Activated naive CD4-positive, alpha-beta T cell treated with anti-CD3 and anti-CD28 coated beads for 36 hours (primary cell): ENCODE measurements around the gene SESN1. TPM values are rescaled to one million over a fixed set of nuclear protein-coding genes. Genes with fewer than 3 reads are reported as not detected.
"Not testable (repeated sequence)": the region's sequence is repeated elsewhere in the genome, so short reads cannot be mapped to it uniquely, and the experiment has no call there.

Experiments used
- CTCF ChIA-PET: fragments of 350-600 bp; sonication (Branson Sonifier 250); formaldehyde crosslinking; loops from one replicate; lab custom pipeline; 2021; ENCODE audit warnings: antibody characterized with exemption; lab: Charles Lee
- DNase-seq: peaks from one replicate; pipeline ENCODE4 v3.0.0-alpha.2; 2020
- H3K27ac Mint-ChIP-seq: one replicate; pipeline ENCODE4 v1.8.0; 2021; ENCODE audit warnings: mild to moderate bottlenecking, mixed read lengths
- H3K27me3 Mint-ChIP-seq: one replicate; pipeline ENCODE4 v1.8.0; 2021; ENCODE audit warnings: low read depth, mixed read lengths
- H3K36me3 Mint-ChIP-seq: one replicate; pipeline ENCODE4 v1.8.0; 2021; ENCODE audit warnings: low read depth, mixed read lengths
- H3K4me1 Mint-ChIP-seq: one replicate; pipeline ENCODE4 v1.8.0; 2021; ENCODE audit warnings: low read depth, mixed read lengths
- H3K4me3 Mint-ChIP-seq: one replicate; pipeline ENCODE4 v1.8.0; 2021; ENCODE audit warnings: mild to moderate bottlenecking, moderate library complexity, mixed read lengths
- H3K9me3 Mint-ChIP-seq: one replicate; pipeline ENCODE4 v1.8.0; 2021; ENCODE audit warnings: mixed read lengths
- intact Hi-C: fragments of 100-400 bp; cut with micrococcal nuclease; formaldehyde crosslinking; loops from one replicate; pipeline ENCODE4 v1.15.1; 2023
- total RNA-seq, 2 experiments: library from RNA; stranded (reverse); gene quantifications; one replicate each; pipeline ENCODE4 v1.2.3, GENCODE V29; 2021

SESN1 gene
- total RNA-seq, 2 experiments from 2014 or later, result 34.0 to 35.0 TPM

- H3K27me3 Mint-ChIP-seq, result no peaks in the 10 kb centered on the region
- CTCF ChIA-PET, result no interaction called here
- H3K9me3 Mint-ChIP-seq, result no peaks in the 10 kb centered on the region
- H3K27ac Mint-ChIP-seq, result no peak overlapping the region
- H3K36me3 Mint-ChIP-seq, result no peaks in the 10 kb centered on the region
- H3K4me1 Mint-ChIP-seq, result peaks cover 15% of the 10 kb centered on the region
- no peak for DNase-seq
- intact Hi-C loops, result no loop called here
- H3K4me3 Mint-ChIP-seq, result no peak overlapping the region
Observed at GRCh38 chr6:109117346-109118035, 22.8 kb upstream of the SESN1 start.

GRCh38 chr6:109112663-109113062, 18.0 kb upstream of the SESN1 start:
- CTCF ChIA-PET, H3K36me3 Mint-ChIP-seq, H3K4me3 Mint-ChIP-seq, intact Hi-C loops, DNase-seq, H3K27ac Mint-ChIP-seq, H3K9me3 Mint-ChIP-seq, H3K27me3 Mint-ChIP-seq, H3K4me1 Mint-ChIP-seq: not testable (repeated sequence)

GRCh38 chr6:109109663-109110062, 15.0 kb upstream of the SESN1 start:
- CTCF ChIA-PET, intact Hi-C loops, H3K4me1 Mint-ChIP-seq, H3K4me3 Mint-ChIP-seq, H3K36me3 Mint-ChIP-seq, H3K27ac Mint-ChIP-seq, H3K27me3 Mint-ChIP-seq, H3K9me3 Mint-ChIP-seq, DNase-seq: not testable (repeated sequence)

GRCh38 chr6:109105681-109106080, 11.0 kb upstream of the SESN1 start:
- no peaks in the 10 kb centered on the region for H3K27me3 Mint-ChIP-seq
- H3K4me3 Mint-ChIP-seq, result no peak overlapping the region
- no peaks in the 10 kb centered on the region for H3K9me3 Mint-ChIP-seq
- intact Hi-C loops, result no loop called here
- peaks cover 12% of the 10 kb centered on the region for H3K36me3 Mint-ChIP-seq
- H3K27ac Mint-ChIP-seq, result no peak overlapping the region
- peaks cover 2% of the 10 kb centered on the region for H3K4me1 Mint-ChIP-seq
- no peak for DNase-seq
- CTCF ChIA-PET, result no interaction called here

GRCh38 chr6:109104512-109104911, 9.9 kb upstream of the SESN1 start:
- Mint-ChIP-seq H3K9me3 (no peaks in the 10 kb centered on the region), H3K4me1 (peaks cover 2% of the 10 kb centered on the region), H3K36me3 (peaks cover 6% of the 10 kb centered on the region), H3K4me3 (no peak overlapping the region), H3K27me3 (no peaks in the 10 kb centered on the region), H3K27ac (no peak overlapping the region)
- no peak for DNase-seq
- intact Hi-C loops, result no loop called here
- CTCF ChIA-PET, result no interaction called here

- H3K36me3 Mint-ChIP-seq, result peaks cover 9% of the 10 kb centered on the region
- H3K27ac Mint-ChIP-seq, result no peak overlapping the region
- H3K9me3 Mint-ChIP-seq, result no peaks in the 10 kb centered on the region
- no peaks in the 10 kb centered on the region for H3K27me3 Mint-ChIP-seq
- CTCF ChIA-PET, result no interaction called here
- no peak overlapping the region for H3K4me3 Mint-ChIP-seq
- intact Hi-C loops, result no loop called here
- no peak for DNase-seq
- peaks cover 2% of the 10 kb centered on the region for H3K4me1 Mint-ChIP-seq
Observed at GRCh38 chr6:109103942-109104341, 9.3 kb upstream of the SESN1 start.

GRCh38 chr6:109102762-109103161, 8.1 kb upstream of the SESN1 start:
- CTCF ChIA-PET, result no interaction called here
- H3K9me3 Mint-ChIP-seq, result no peaks in the 10 kb centered on the region
- H3K36me3 Mint-ChIP-seq, result peaks cover 10% of the 10 kb centered on the region
- H3K4me1 Mint-ChIP-seq, result peaks cover 3% of the 10 kb centered on the region
- intact Hi-C loops, result no loop called here
- no peak overlapping the region for H3K27ac Mint-ChIP-seq
- H3K27me3 Mint-ChIP-seq, result no peaks in the 10 kb centered on the region
- no peak for DNase-seq
- H3K4me3 Mint-ChIP-seq, result no peak overlapping the region

- Mint-ChIP-seq H3K27me3 (no peaks in the 10 kb centered on the region), H3K27ac (no peak overlapping the region), H3K4me1 (peaks cover 22% of the 10 kb centered on the region), H3K9me3 (no peaks in the 10 kb centered on the region), H3K36me3 (peaks cover 11% of the 10 kb centered on the region), H3K4me3 (no peak overlapping the region)
- no peak for DNase-seq
- intact Hi-C loops, result loop anchor here (5.0 to 10.0 kb wide), 3 partner anchors 463 to 1720 kb away; partner anchors contain the start of genes CDK19 and SNX3
- CTCF ChIA-PET, result no interaction called here
Observed at GRCh38 chr6:109097661-109098060, 3.0 kb upstream of the SESN1 start.

- CTCF ChIA-PET, result no interaction called here
- intact Hi-C loops, result loop anchor here (5.0 to 10.0 kb wide), 3 partner anchors 461 to 1721 kb away; partner anchors contain the start of genes CDK19 and SNX3
- H3K9me3 Mint-ChIP-seq, result no peaks in the 10 kb centered on the region
- peak; percentile 10 for DNase-seq
- no peak overlapping the region for H3K27ac Mint-ChIP-seq
- no peaks in the 10 kb centered on the region for H3K27me3 Mint-ChIP-seq
- peak overlapping the region; percentile 84 for H3K4me3 Mint-ChIP-seq
- peaks cover 8% of the 10 kb centered on the region for H3K36me3 Mint-ChIP-seq
- peaks cover 35% of the 10 kb centered on the region for H3K4me1 Mint-ChIP-seq
Observed at GRCh38 chr6:109096208-109096607, 1.6 kb upstream of the SESN1 start.

GRCh38 chr6:109095835-109096084, 1.1 kb upstream of the SESN1 start:
- CTCF ChIA-PET, result no interaction called here
- H3K4me3 Mint-ChIP-seq, result peak overlapping the region; percentile 84
- H3K27ac Mint-ChIP-seq, result peak overlapping the region; percentile 95
- H3K9me3 Mint-ChIP-seq, result no peaks in the 10 kb centered on the region
- peaks cover 8% of the 10 kb centered on the region for H3K36me3 Mint-ChIP-seq
- no peak for DNase-seq
- H3K27me3 Mint-ChIP-seq, result no peaks in the 10 kb centered on the region
- peaks cover 36% of the 10 kb centered on the region for H3K4me1 Mint-ChIP-seq
- intact Hi-C loops, result loop anchor here (1.0 to 10.0 kb wide), 14 partner anchors 87 to 1722 kb away; partner anchors contain the start of genes AFG1L, AK9, ARMC2 and CD164

GRCh38 chr6:109095036-109095834, 589 bp upstream of the SESN1 start, which contains the start of gene CEP57L1:
CEP57L1 (plus strand) TSS chr6:109095507; CDS start chr6:109145222, 49,715 bp downstream.
- intact Hi-C loops, result loop anchor here (1.0 to 10.0 kb wide), 14 partner anchors 87 to 1722 kb away; partner anchors contain the start of genes AFG1L, AK9, ARMC2 and CD164
- peak; percentile 97 for DNase-seq
- CTCF ChIA-PET, result no interaction called here
- H3K36me3 Mint-ChIP-seq, result peaks cover 8% of the 10 kb centered on the region
- H3K9me3 Mint-ChIP-seq, result no peaks in the 10 kb centered on the region
- no peaks in the 10 kb centered on the region for H3K27me3 Mint-ChIP-seq
- peak within 1 kb of the TSS; percentile 95 for H3K27ac Mint-ChIP-seq
- H3K4me3 Mint-ChIP-seq, result peak within 1 kb of the TSS; percentile 84
- H3K4me1 Mint-ChIP-seq, result peaks cover 38% of the 10 kb centered on the region

- Mint-ChIP-seq H3K36me3 (peaks cover 2% of the 10 kb centered on the region), H3K4me1 (peaks cover 43% of the 10 kb centered on the region), H3K9me3 (no peaks in the 10 kb centered on the region), H3K4me3 (peak overlapping the region; percentile 84), H3K27ac (peak overlapping the region; percentile 43), H3K27me3 (no peaks in the 10 kb centered on the region)
- intact Hi-C loops, result loop anchor here (1.0 to 10.0 kb wide), 6 partner anchors 35 to 1086 kb away; partner anchors contain the start of genes CDC40, MICAL1, PPIL6 and SMPD2
- peak; percentile 11 for DNase-seq
- CTCF ChIA-PET, result interaction anchor here (0.6 to 0.8 kb wide), 2 partner anchors 49 to 412 kb away, joined by 3 to 6 read pairs; no protein-coding TSS in a partner anchor
Observed at GRCh38 chr6:109093732-109094415, 772 bp downstream of the SESN1 start.
